Epithelial cell of prostate (primary cell): ENCODE measurements around the gene PTDSS2.
"Not testable (repeated sequence)": the region's sequence is repeated elsewhere in the genome, so short reads cannot be mapped to it uniquely, and the experiment has no call there.

ENCODE experiments used
- DNase-seq: peaks from one replicate; pipeline ENCODE4 v3.0.0-alpha.2; 2011; ENCODE audit warnings: low read depth, low spot score
- H3K27ac ChIP-seq: fragments of 450-650 bp; 2 replicates; pipeline ENCODE4 v1.5.1; 2017; ENCODE audit warnings: mild to moderate bottlenecking

PTDSS2 gene

GRCh38 chr11:462107-462890 lies 12.2 kb downstream of the PTDSS2 start:
- no peak for DNase-seq
- no peak overlapping the region for H3K27ac ChIP-seq

- H3K27ac ChIP-seq, result no peak overlapping the region
- DNase-seq, result no peak
Observed at GRCh38 chr11:464316-464715, 14.2 kb downstream of the PTDSS2 start.

GRCh38 chr11:465896-466530 lies 15.9 kb downstream of the PTDSS2 start:
- H3K27ac ChIP-seq, result no peak overlapping the region
- DNase-seq, result no peak

- H3K27ac ChIP-seq, result no peak overlapping the region
- no peak for DNase-seq
Observed at GRCh38 chr11:468036-468435, 18.0 kb downstream of the PTDSS2 start.

- H3K27ac ChIP-seq, result no peak overlapping the region
- no peak for DNase-seq
Observed at GRCh38 chr11:468493-468892, 18.4 kb downstream of the PTDSS2 start.

- not testable (repeated sequence) for DNase-seq
- peak overlapping the region; percentile 29 for H3K27ac ChIP-seq
Observed at GRCh38 chr11:469026-469683, 19.1 kb downstream of the PTDSS2 start.

- H3K27ac ChIP-seq, result peak overlapping the region; percentile 29
- no peak for DNase-seq
Observed at GRCh38 chr11:469684-470560, 19.8 kb downstream of the PTDSS2 start.

GRCh38 chr11:471468-472145 lies 21.5 kb downstream of the PTDSS2 start:
- H3K27ac ChIP-seq, result no peak overlapping the region
- DNase-seq, result no peak

- H3K27ac ChIP-seq, result no peak overlapping the region
- no peak for DNase-seq
Observed at GRCh38 chr11:472272-472671, 22.2 kb downstream of the PTDSS2 start.

GRCh38 chr11:472816-473215 lies 22.7 kb downstream of the PTDSS2 start:
- DNase-seq, result no peak
- H3K27ac ChIP-seq, result no peak overlapping the region

GRCh38 chr11:473415-473814 lies 23.3 kb downstream of the PTDSS2 start:
- DNase-seq, result no peak

GRCh38 chr11:473962-474785 lies 24.1 kb downstream of the PTDSS2 start:
- no peak overlapping the region for H3K27ac ChIP-seq
- no peak for DNase-seq

More at GRCh38 chr11:473415-473814, 23.3 kb downstream of the PTDSS2 start:
- no peak overlapping the region for H3K27ac ChIP-seq

GRCh38 chr11:474914-475506 lies 24.9 kb downstream of the PTDSS2 start:
- no peak overlapping the region for H3K27ac ChIP-seq
- no peak for DNase-seq

GRCh38 chr11:475941-476340 lies 25.9 kb downstream of the PTDSS2 start:
- no peak for DNase-seq
- H3K27ac ChIP-seq, result no peak overlapping the region

- H3K27ac ChIP-seq, result no peak overlapping the region
- no peak for DNase-seq
Observed at GRCh38 chr11:476416-476815, 26.3 kb downstream of the PTDSS2 start.

GRCh38 chr11:477052-477715 lies 27.1 kb downstream of the PTDSS2 start:
- no peak overlapping the region for H3K27ac ChIP-seq
- no peak for DNase-seq

- H3K27ac ChIP-seq, result no peak overlapping the region
- no peak for DNase-seq
Observed at GRCh38 chr11:479311-479710, 29.2 kb downstream of the PTDSS2 start.

- no peak overlapping the region for H3K27ac ChIP-seq
- no peak for DNase-seq
Observed at GRCh38 chr11:484616-485015, 34.5 kb downstream of the PTDSS2 start.
